Neural crest cell (in vitro differentiated cells): ENCODE measurements around the gene COG2. TPM values are rescaled to one million over a fixed set of nuclear protein-coding genes. Genes with fewer than 3 reads are reported as not detected.

Experiments used
- DNase-seq: peaks from one replicate; pipeline ENCODE4 v3.0.0; 2021; ENCODE audit warnings: low read depth, mixed read lengths, low spot score
- H3K27ac Mint-ChIP-seq: one replicate; pipeline ENCODE4 v1.8.0; 2021; ENCODE audit warnings: mild to moderate bottlenecking, mixed read lengths; ENCODE audit not compliant: unreplicated experiment
- H3K27me3 Mint-ChIP-seq: 2 replicates; pipeline ENCODE4 v1.8.0; 2021; ENCODE audit warnings: low read depth, mild to moderate bottlenecking, mixed read lengths
- H3K36me3 Mint-ChIP-seq: 2 replicates; pipeline ENCODE4 v1.8.0; 2021; ENCODE audit warnings: low read depth, mild to moderate bottlenecking, mixed read lengths
- H3K4me1 Mint-ChIP-seq: 2 replicates; pipeline ENCODE4 v1.8.0; 2021; ENCODE audit warnings: mixed read lengths
- H3K4me3 Mint-ChIP-seq: one replicate; pipeline ENCODE4 v1.8.0; 2021; ENCODE audit warnings: mild to moderate bottlenecking, mixed read lengths
- H3K9me3 Mint-ChIP-seq: 2 replicates; pipeline ENCODE4 v1.8.0; 2021; ENCODE audit warnings: mixed read lengths
- total RNA-seq: library from RNA; stranded (reverse); gene quantifications from 2 replicates; pipeline ENCODE4 v1.2.1, GENCODE V29; 2021
- TF ChIP-seq, protein P1 (sequence below): fragments of 200-600 bp; sonication (generic); conservative IDR thresholded peaks from 2 replicates; pipeline ENCODE4 v1.5.0; 2021; ENCODE audit warnings: antibody characterized with exemption, mild to moderate bottlenecking

Gene COG2
- total RNA-seq, 1 donor from 2014 or later: 38.2 TPM

GRCh38 chr1:230620649-230621323 lies 21.5 kb upstream of the COG2 start:
- DNase-seq: no peak
- Mint-ChIP-seq H3K36me3 (no peaks in the 10 kb centered on the region), H3K9me3 (peaks cover 2% of the 10 kb centered on the region), H3K4me1 (no peaks in the 10 kb centered on the region), H3K27ac (no peak overlapping the region), H3K27me3 (peaks cover 10% of the 10 kb centered on the region), H3K4me3 (no peak overlapping the region)
- TF ChIP-seq, protein P1, sequence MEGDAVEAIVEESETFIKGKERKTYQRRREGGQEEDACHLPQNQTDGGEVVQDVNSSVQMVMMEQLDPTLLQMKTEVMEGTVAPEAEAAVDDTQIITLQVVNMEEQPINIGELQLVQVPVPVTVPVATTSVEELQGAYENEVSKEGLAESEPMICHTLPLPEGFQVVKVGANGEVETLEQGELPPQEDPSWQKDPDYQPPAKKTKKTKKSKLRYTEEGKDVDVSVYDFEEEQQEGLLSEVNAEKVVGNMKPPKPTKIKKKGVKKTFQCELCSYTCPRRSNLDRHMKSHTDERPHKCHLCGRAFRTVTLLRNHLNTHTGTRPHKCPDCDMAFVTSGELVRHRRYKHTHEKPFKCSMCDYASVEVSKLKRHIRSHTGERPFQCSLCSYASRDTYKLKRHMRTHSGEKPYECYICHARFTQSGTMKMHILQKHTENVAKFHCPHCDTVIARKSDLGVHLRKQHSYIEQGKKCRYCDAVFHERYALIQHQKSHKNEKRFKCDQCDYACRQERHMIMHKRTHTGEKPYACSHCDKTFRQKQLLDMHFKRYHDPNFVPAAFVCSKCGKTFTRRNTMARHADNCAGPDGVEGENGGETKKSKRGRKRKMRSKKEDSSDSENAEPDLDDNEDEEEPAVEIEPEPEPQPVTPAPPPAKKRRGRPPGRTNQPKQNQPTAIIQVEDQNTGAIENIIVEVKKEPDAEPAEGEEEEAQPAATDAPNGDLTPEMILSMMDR: no peak

DNA sequence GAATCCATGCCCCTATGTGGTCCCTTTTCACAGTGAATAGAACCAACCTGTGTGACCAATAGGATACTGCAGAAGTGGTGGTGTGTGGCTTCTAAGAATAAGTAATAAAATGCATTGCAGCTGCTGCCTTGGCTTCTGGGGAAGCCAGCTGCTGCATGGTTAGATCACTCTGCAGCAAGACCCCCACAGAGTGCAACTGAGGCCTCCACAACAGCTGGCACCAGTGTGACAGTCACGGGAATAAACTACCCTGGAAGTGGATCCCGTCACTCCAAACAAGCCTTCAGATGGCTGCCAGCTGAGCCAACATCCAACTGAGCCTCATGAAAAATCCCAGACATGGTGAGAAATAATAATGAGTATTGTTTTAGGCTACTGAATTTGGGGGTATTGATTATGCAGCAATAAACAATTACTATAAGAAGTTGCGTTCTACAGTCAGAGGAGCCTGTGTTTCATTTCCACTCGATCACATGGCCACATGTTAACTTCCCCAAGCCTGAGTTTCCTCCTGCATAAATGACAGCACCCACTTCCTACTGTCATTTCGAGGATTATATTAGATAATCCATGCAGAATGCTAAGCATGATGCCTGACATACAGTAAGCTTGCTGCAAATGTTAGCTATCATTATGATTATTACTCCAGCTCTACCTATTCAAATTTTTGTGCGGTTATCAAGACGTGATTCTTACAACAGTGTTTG lies 20.8 kb upstream of the COG2 start:
- H3K4me3 Mint-ChIP-seq: no peak overlapping the region
- TF ChIP-seq, protein P1: no peak
- H3K27ac Mint-ChIP-seq: no peak overlapping the region
- peaks cover 2% of the 10 kb centered on the region for H3K9me3 Mint-ChIP-seq
- H3K4me1 Mint-ChIP-seq: no peaks in the 10 kb centered on the region
- H3K27me3 Mint-ChIP-seq: peaks cover 8% of the 10 kb centered on the region
- H3K36me3 Mint-ChIP-seq: no peaks in the 10 kb centered on the region
- no peak for DNase-seq

- peaks cover 2% of the 10 kb centered on the region for H3K9me3 Mint-ChIP-seq
- no peaks in the 10 kb centered on the region for H3K4me1 Mint-ChIP-seq
- TF ChIP-seq, protein P1: no peak
- no peaks in the 10 kb centered on the region for H3K36me3 Mint-ChIP-seq
- no peak for DNase-seq
- H3K4me3 Mint-ChIP-seq: no peak overlapping the region
- H3K27ac Mint-ChIP-seq: no peak overlapping the region
- H3K27me3 Mint-ChIP-seq: peaks cover 8% of the 10 kb centered on the region
Observed at GRCh38 chr1:230622151-230622550, 20.1 kb upstream of the COG2 start.

DNA sequence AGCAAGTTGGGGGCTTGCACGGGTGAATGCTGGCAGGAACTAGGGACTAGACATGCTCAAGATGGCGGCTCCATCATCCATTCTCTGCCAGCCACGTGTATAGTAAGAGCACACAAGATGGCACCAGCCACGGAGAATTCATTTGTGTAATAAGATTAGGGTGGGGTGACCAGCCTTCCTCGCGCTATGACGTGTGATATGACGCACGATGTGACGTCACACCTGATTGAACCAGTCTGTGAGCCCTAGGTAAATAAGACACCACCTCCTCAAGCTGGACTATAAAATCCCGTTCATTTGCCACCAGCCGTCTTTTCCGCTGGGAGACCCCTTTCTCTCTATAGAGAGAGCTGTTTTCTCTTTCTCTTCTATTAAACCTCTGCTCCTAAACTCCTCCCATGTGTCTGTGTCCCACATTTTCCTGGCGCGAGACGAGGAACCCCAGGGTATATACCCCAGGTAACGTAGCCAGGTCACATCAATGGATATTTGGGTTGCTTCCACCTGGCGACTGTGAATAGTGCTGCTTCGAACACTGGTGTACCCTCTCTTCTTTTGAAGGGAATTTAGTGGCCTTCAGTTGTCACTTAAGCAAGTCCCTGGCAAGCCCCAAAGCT lies 18.1 kb upstream of the COG2 start:
- no peaks in the 10 kb centered on the region for H3K36me3 Mint-ChIP-seq
- no peaks in the 10 kb centered on the region for H3K4me1 Mint-ChIP-seq
- H3K27ac Mint-ChIP-seq: no peak overlapping the region
- no peak overlapping the region for H3K4me3 Mint-ChIP-seq
- H3K9me3 Mint-ChIP-seq: no peaks in the 10 kb centered on the region
- H3K27me3 Mint-ChIP-seq: peaks cover 6% of the 10 kb centered on the region
- DNase-seq: no peak
- TF ChIP-seq, protein P1: no peak

DNA sequence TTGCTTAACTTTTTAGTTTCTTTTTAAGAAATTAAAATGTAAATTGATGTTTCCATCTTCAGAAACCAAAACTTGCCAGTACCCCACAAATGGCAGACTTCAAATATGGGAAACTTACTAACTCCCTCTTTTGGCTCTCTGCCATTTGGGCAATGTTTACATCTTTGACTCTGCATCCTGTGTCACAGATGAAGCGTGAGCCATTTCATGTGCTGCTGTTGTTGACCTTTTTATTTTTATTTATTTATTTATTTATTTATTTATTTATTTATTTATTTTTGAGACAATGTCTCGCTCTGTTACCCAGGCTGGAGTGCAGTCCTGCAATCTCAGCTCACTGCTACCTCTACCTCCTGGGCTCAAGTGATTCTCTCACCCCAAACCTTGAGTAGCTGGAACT lies 16.0 kb upstream of the COG2 start:
- H3K4me3 Mint-ChIP-seq: no peak overlapping the region
- H3K27me3 Mint-ChIP-seq: no peaks in the 10 kb centered on the region
- no peak overlapping the region for H3K27ac Mint-ChIP-seq
- H3K4me1 Mint-ChIP-seq: no peaks in the 10 kb centered on the region
- TF ChIP-seq, protein P1: no peak
- H3K9me3 Mint-ChIP-seq: no peaks in the 10 kb centered on the region
- no peak for DNase-seq
- no peaks in the 10 kb centered on the region for H3K36me3 Mint-ChIP-seq
